Measurements from ENCODE around the gene GPC6.

The GPC6 gene

DNA sequence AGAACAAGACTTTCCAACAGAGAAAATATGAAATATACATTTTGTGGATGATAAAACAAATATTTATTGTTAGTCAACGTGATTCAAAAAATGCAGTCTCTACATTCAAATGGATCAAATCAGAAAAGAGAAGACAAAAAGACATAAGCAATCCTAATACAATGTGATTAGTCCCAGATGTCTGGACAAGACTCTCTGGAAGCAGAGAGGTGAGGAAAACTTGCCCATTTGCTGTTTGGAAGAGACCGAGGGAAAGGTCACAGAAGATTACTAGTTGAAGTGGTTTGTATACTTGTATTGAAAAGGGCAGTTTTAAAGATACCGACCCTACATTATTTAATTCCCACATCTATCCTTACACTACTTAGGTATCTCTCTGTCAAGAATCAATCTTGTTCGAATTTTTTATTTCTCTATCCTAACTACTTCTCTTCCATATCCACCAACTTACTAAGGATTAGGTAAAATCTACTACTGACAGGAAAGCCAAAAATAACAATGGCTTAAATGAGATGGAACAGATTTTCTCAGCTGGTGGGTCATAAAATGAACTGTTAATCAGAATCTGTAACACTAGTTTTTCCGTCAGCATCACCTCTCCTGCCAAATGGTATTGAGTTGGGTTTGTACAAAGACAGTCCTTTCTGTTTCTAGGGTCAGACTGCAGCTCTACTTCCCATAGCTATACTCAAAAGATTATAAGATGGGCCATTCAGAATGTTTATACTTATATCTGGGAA is 755.7 kb downstream of the GPC6 start:
- DNase-seq (ENCODE audit: low read depth), result no peak
- no peak overlapping the region for H3K4me3 ChIP-seq (replicated peaks; ENCODE audit: low read depth, low read length)
- TF ChIP-seq, protein P1, sequence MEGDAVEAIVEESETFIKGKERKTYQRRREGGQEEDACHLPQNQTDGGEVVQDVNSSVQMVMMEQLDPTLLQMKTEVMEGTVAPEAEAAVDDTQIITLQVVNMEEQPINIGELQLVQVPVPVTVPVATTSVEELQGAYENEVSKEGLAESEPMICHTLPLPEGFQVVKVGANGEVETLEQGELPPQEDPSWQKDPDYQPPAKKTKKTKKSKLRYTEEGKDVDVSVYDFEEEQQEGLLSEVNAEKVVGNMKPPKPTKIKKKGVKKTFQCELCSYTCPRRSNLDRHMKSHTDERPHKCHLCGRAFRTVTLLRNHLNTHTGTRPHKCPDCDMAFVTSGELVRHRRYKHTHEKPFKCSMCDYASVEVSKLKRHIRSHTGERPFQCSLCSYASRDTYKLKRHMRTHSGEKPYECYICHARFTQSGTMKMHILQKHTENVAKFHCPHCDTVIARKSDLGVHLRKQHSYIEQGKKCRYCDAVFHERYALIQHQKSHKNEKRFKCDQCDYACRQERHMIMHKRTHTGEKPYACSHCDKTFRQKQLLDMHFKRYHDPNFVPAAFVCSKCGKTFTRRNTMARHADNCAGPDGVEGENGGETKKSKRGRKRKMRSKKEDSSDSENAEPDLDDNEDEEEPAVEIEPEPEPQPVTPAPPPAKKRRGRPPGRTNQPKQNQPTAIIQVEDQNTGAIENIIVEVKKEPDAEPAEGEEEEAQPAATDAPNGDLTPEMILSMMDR (IDR thresholded peaks at IDR 0.05; ENCODE audit: low read length, missing control alignments), result no peak

DNA sequence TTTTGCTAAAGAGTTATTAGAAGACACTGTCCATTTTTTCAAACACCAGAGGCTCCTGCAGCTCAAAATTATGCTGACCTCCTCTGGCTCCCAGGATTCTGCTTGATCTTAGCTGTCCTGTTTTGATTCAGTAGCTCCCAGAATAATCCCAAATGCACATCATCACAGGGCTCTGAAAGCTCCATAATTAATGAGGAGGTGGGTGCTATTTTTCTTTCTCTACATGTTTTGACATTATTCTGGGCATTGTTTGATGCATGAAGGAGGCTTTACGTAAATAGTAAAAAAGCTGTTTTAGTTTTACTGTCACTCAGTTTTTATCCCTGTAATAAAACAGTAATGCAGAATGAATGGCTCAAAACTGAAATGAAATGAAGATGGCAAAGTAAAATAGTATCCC is 757.4 kb downstream of the GPC6 start:
- TF ChIP-seq, protein P1 (IDR thresholded peaks at IDR 0.05; ENCODE audit: low read length, missing control alignments), result no peak
- DNase-seq (ENCODE audit: low read depth), result no peak
- no peak overlapping the region for H3K4me3 ChIP-seq (replicated peaks; ENCODE audit: low read depth, low read length)

DNA sequence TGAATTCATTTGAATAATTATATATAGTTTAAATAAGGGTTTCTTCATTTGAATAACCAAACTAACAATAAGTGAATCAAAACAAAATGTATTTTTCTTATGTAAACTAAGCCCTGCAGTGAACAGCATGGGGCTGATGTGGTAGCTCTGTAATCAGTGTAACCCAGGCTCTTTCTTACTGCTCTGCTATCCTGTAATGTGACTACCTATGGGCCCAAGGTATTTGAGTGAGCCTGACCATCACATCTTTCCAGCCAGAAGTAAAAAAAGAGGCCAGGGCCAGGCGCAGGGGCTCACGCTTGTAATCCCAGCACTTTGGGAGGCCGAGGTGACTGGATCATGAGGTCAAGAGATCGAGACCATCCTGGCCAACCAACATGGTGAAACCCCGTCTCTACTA is 758.3 kb downstream of the GPC6 start:
- no peak for DNase-seq (ENCODE audit: low read depth)
- no peak overlapping the region for H3K4me3 ChIP-seq (replicated peaks; ENCODE audit: low read depth, low read length)
- TF ChIP-seq, protein P1 (IDR thresholded peaks at IDR 0.05; ENCODE audit: low read length, missing control alignments), result no peak

DNA sequence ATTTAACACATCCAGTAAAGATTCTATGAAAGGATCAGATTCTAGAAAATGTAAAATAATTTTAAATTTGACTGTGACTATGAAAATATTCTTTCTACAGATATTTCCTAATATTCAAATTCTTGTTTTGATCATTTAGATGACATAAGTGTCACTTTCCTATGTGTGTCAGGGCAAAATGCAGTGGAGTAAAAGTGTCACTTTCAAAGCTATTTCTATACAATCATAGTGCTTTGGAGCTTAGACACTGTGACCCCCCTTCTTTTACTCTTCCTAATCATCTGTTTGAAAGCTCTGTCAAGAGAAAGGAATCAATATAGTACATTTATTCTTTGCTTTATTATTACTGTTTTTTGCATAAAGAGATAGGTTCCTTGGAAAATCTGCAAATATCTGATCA is 760.9 kb downstream of the GPC6 start:
- no peak overlapping the region for H3K4me3 ChIP-seq (replicated peaks; ENCODE audit: low read depth, low read length)
- no peak for DNase-seq (ENCODE audit: low read depth)
- TF ChIP-seq, protein P1 (IDR thresholded peaks at IDR 0.05; ENCODE audit: low read length, missing control alignments), result no peak

- no peak overlapping the region for H3K4me3 ChIP-seq (replicated peaks; ENCODE audit: low read depth, low read length)
- DNase-seq (ENCODE audit: low read depth), result no peak
- TF ChIP-seq, protein P1 (IDR thresholded peaks at IDR 0.05; ENCODE audit: low read length, missing control alignments), result no peak
These were observed 765.0 kb downstream of the GPC6 start for GRCh38 chr13:93991569-93991968.

GRCh38 chr13:93996481-93996880 is 769.9 kb downstream of the GPC6 start:
- TF ChIP-seq, protein P1 (IDR thresholded peaks at IDR 0.05; ENCODE audit: low read length, missing control alignments), result no peak
- no peak for DNase-seq (ENCODE audit: low read depth)
- H3K4me3 ChIP-seq (replicated peaks; ENCODE audit: low read depth, low read length), result no peak overlapping the region

- DNase-seq (ENCODE audit: low read depth), result no peak
- TF ChIP-seq, protein P1 (IDR thresholded peaks at IDR 0.05; ENCODE audit: low read length, missing control alignments), result no peak
These were observed 779.7 kb downstream of the GPC6 start for GRCh38 chr13:94006296-94006695.

More at GRCh38 chr13:94006296-94006695, 779.7 kb downstream of the GPC6 start:
- no peak overlapping the region for H3K4me3 ChIP-seq (replicated peaks; ENCODE audit: low read depth, low read length)
